Mesothelial cell of epicardium (in vitro differentiated cells): ENCODE measurements around the gene AP4S1. TPM values are rescaled to one million over a fixed set of nuclear protein-coding genes. Genes with fewer than 3 reads are reported as not detected.
"Not testable (repeated sequence)": the region's sequence is repeated elsewhere in the genome, so short reads cannot be mapped to it uniquely, and the experiment has no call there.

Experiments
- DNase-seq, 2 experiments: peaks; one replicate each; pipeline ENCODE4 v3.0.0; 2021; ENCODE audit warnings: low spot score in 2 of 2; ENCODE audit not compliant: unreplicated experiment in 2 of 2
- H3K27ac Mint-ChIP-seq: 2 replicates; pipeline ENCODE4 v1.8.0; 2021; ENCODE audit warnings: mixed read lengths
- H3K27me3 Mint-ChIP-seq: 2 replicates; pipeline ENCODE4 v1.8.0; 2021; ENCODE audit warnings: low read depth, mixed read lengths
- H3K36me3 Mint-ChIP-seq: 2 replicates; pipeline ENCODE4 v1.8.0; 2021; ENCODE audit warnings: mixed read lengths
- H3K4me1 Mint-ChIP-seq: 2 replicates; pipeline ENCODE4 v1.8.0; 2021; ENCODE audit warnings: mixed read lengths
- H3K4me3 Mint-ChIP-seq: 2 replicates; pipeline ENCODE4 v1.8.0; 2021; ENCODE audit warnings: mild to moderate bottlenecking, moderate library complexity, mixed read lengths
- H3K9me3 Mint-ChIP-seq: 2 replicates; pipeline ENCODE4 v1.8.0; 2021; ENCODE audit warnings: mixed read lengths
- CTCF ChIP-seq: fragments of 200-600 bp; sonication (generic); IDR thresholded peaks from one replicate; pipeline ENCODE4 v1.5.0; 2021; ENCODE audit warnings: antibody characterized with exemption; ENCODE audit not compliant: unreplicated experiment
- total RNA-seq: library from RNA; stranded (reverse); gene quantifications from 3 replicates; pipeline ENCODE4 v1.2.1, GENCODE V29; 2021

AP4S1 gene
- total RNA-seq, 1 donor from 2014 or later, result 10.4 TPM

- no peaks in the 10 kb centered on the region for H3K27me3 Mint-ChIP-seq
- no peaks in the 10 kb centered on the region for H3K9me3 Mint-ChIP-seq
- no peak for DNase-seq
- no peak overlapping the region for H3K4me3 Mint-ChIP-seq
- H3K4me1 Mint-ChIP-seq, result no peaks in the 10 kb centered on the region
- no peak for TF ChIP-seq CTCF
- no peak overlapping the region for H3K27ac Mint-ChIP-seq
- peaks cover 5% of the 10 kb centered on the region for H3K36me3 Mint-ChIP-seq
Observed at GRCh38 chr14:31051023-31051422, 25.6 kb downstream of the AP4S1 start.

- Mint-ChIP-seq H3K27me3 (no peaks in the 10 kb centered on the region), H3K9me3 (no peaks in the 10 kb centered on the region), H3K36me3 (peaks cover 5% of the 10 kb centered on the region), H3K4me1 (no peaks in the 10 kb centered on the region), H3K4me3 (no peak overlapping the region), H3K27ac (no peak overlapping the region)
- DNase-seq, result no peak
- no peak for TF ChIP-seq CTCF
Observed at GRCh38 chr14:31051511-31051910, 26.1 kb downstream of the AP4S1 start.

GRCh38 chr14:31052905-31053586 lies 27.6 kb downstream of the AP4S1 start:
- H3K4me3 Mint-ChIP-seq, H3K4me1 Mint-ChIP-seq, H3K27ac Mint-ChIP-seq, H3K27me3 Mint-ChIP-seq, H3K36me3 Mint-ChIP-seq, H3K9me3 Mint-ChIP-seq, DNase-seq: not testable (repeated sequence)

- H3K9me3 Mint-ChIP-seq, result no peaks in the 10 kb centered on the region
- no peak overlapping the region for H3K4me3 Mint-ChIP-seq
- H3K27ac Mint-ChIP-seq, result no peak overlapping the region
- TF ChIP-seq CTCF, result no peak
- H3K4me1 Mint-ChIP-seq, result peaks cover 10% of the 10 kb centered on the region
- no peak for DNase-seq
- no peaks in the 10 kb centered on the region for H3K27me3 Mint-ChIP-seq
- H3K36me3 Mint-ChIP-seq, result no peaks in the 10 kb centered on the region
Observed at GRCh38 chr14:31057035-31057434, 31.6 kb downstream of the AP4S1 start.

- Mint-ChIP-seq H3K36me3 (no peaks in the 10 kb centered on the region), H3K27ac (no peak overlapping the region), H3K4me1 (peaks cover 10% of the 10 kb centered on the region), H3K27me3 (no peaks in the 10 kb centered on the region), H3K4me3 (no peak overlapping the region), H3K9me3 (no peaks in the 10 kb centered on the region)
- DNase-seq, result no peak
- TF ChIP-seq CTCF, result no peak
Observed at GRCh38 chr14:31057701-31058364, 32.4 kb downstream of the AP4S1 start.

- Mint-ChIP-seq H3K36me3 (no peaks in the 10 kb centered on the region), H3K27ac (no peak overlapping the region)
- DNase-seq, result no peak
Observed at GRCh38 chr14:31059152-31059924, 33.9 kb downstream of the AP4S1 start.

More at GRCh38 chr14:31059152-31059924, 33.9 kb downstream of the AP4S1 start:
- H3K4me1 Mint-ChIP-seq, result peaks cover 10% of the 10 kb centered on the region
- no peak for TF ChIP-seq CTCF
- H3K27me3 Mint-ChIP-seq, result no peaks in the 10 kb centered on the region
- no peak overlapping the region for H3K4me3 Mint-ChIP-seq
- no peaks in the 10 kb centered on the region for H3K9me3 Mint-ChIP-seq
